ENCODE results near the gene DDX23.

The DDX23 gene

DNA sequence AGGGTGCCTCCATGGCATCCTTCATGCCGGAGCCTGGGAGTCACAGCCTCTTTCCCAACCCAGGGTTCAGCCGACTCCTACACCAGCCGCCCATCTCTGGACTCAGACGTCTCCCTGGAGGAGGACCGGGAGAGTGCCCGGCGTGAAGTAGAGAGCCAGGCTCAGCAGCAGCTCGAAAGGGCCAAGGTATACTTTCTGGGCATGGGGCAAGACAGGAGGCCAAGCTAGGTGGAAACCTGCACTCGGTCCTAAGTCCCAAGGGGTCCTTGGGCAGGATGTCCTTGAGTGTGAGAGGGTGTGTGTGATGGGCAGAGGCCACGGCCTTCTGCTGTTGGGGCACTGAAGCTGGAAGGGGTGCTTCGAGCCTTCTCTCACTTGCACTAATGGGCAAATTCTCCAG is 28.7 kb downstream of the DDX23 start:
- no peak overlapping the region for H3K4me3 ChIP-seq (ENCODE audit: low read depth, low read length)
- peaks cover 4% of the 10 kb centered on the region for H3K36me3 ChIP-seq
- no peak for DNase-seq
- no peaks in the 10 kb centered on the region for H3K27me3 ChIP-seq
- TF ChIP-seq, protein P1, sequence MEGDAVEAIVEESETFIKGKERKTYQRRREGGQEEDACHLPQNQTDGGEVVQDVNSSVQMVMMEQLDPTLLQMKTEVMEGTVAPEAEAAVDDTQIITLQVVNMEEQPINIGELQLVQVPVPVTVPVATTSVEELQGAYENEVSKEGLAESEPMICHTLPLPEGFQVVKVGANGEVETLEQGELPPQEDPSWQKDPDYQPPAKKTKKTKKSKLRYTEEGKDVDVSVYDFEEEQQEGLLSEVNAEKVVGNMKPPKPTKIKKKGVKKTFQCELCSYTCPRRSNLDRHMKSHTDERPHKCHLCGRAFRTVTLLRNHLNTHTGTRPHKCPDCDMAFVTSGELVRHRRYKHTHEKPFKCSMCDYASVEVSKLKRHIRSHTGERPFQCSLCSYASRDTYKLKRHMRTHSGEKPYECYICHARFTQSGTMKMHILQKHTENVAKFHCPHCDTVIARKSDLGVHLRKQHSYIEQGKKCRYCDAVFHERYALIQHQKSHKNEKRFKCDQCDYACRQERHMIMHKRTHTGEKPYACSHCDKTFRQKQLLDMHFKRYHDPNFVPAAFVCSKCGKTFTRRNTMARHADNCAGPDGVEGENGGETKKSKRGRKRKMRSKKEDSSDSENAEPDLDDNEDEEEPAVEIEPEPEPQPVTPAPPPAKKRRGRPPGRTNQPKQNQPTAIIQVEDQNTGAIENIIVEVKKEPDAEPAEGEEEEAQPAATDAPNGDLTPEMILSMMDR (IDR thresholded peaks at IDR 0.05; ENCODE audit: low read depth, low read length) = no peak
- no peaks in the 10 kb centered on the region for H3K4me1 ChIP-seq
- no peaks in the 10 kb centered on the region for H3K9me3 ChIP-seq

DNA sequence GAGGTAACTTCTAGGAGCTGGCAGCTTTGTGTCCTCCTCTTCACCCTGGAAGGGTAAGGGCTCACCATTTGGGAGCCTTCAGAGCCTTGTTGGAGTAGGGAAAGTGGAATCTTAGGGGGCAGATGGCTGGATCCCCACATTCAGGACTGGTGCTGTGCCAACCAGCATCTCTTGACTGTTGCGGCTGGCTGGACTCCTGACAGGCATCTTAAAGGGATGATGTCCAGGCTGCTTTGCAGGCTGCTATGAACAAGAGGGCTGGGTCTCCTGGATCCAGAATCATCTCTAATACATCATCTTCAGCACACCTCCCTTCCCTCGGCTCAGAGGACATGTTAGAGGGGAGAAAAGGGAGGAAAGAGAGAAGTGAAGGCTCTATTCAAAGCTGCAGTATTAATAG is 29.3 kb downstream of the DDX23 start:
- DNase-seq = no peak

DNA sequence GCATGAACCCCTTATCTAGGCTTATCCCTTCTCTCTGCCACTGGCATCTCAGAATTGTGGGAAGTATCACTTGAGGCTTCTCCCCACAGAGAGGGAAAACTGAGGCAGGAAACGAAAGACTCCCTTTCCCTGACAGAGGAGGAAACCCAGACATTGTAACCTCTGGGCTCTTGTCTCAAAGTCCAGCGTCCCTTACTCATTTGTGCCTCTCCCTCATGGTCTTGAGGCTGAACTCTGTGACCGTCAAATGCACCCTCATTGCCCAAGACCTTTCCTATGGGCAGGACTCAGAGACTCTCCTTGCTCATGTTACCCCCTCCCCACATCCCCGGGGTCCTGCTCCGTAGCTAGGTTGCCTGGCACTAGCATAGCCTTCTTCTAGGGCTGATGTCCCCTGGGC is 29.8 kb downstream of the DDX23 start:
- TF ChIP-seq, protein P1 (IDR thresholded peaks at IDR 0.05; ENCODE audit: low read depth, low read length) = no peak
- Histone ChIP-seq H3K9me3 (no peaks in the 10 kb centered on the region), H3K27me3 (no peaks in the 10 kb centered on the region), H3K4me3 (ENCODE audit: low read depth, low read length) (no peak overlapping the region), H3K36me3 (no peaks in the 10 kb centered on the region), H3K4me1 (no peaks in the 10 kb centered on the region)
- no peak for DNase-seq

More for the DNA sequence above, 29.3 kb downstream of the DDX23 start:
- H3K4me1 ChIP-seq = no peaks in the 10 kb centered on the region
- peaks cover 4% of the 10 kb centered on the region; the same call in 1 of the 2 replicates for H3K36me3 ChIP-seq
- H3K27me3 ChIP-seq = no peaks in the 10 kb centered on the region
- H3K4me3 ChIP-seq (ENCODE audit: low read depth, low read length) = no peak overlapping the region
- TF ChIP-seq, protein P1 (IDR thresholded peaks at IDR 0.05; ENCODE audit: low read depth, low read length) = no peak
- H3K9me3 ChIP-seq = no peaks in the 10 kb centered on the region

DNA sequence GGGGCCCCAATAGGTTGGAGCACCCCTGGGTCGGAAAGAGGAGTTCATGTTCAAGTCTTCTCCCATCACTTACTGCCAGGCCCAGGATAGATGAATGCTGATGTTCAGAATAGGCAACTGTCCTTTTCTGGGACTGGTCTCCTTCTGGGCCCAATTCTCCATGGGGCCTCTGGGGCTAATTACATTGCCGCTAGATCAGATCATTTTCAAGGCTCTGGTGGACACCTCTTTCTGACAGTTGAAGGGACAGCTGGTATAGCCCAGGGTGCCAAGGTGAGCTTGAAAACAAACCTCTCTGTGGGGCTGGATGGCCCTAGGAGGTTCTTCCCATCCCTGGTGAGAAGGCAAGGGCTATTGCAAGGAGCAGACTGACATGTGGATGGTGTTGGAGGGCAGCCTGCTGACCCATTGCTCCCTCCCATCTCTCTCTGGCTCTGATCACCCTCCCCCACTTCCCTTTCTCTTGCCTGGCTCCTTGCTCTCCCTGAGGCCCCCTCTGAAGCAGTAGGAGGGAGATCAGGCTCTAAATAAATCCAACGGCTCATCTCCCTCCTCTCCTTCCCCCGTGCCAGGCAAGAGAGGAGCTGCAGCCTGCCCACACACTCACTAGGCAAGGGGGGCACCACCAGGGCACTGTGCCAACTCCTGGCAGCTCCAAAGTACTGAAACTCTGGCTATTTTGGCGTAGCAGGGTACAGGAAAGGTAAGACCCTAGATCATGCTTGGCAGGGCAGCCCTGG is 31.8 kb downstream of the DDX23 start:
- Histone ChIP-seq H3K9me3 (no peaks in the 10 kb centered on the region), H3K4me3 (ENCODE audit: low read depth, low read length) (no peak overlapping the region), H3K4me1 (peaks cover 3% of the 10 kb centered on the region), H3K36me3 (no peaks in the 10 kb centered on the region), H3K27me3 (no peaks in the 10 kb centered on the region)
- DNase-seq = no peak
- TF ChIP-seq, protein P1 (IDR thresholded peaks at IDR 0.05; ENCODE audit: low read depth, low read length) = no peak

DNA sequence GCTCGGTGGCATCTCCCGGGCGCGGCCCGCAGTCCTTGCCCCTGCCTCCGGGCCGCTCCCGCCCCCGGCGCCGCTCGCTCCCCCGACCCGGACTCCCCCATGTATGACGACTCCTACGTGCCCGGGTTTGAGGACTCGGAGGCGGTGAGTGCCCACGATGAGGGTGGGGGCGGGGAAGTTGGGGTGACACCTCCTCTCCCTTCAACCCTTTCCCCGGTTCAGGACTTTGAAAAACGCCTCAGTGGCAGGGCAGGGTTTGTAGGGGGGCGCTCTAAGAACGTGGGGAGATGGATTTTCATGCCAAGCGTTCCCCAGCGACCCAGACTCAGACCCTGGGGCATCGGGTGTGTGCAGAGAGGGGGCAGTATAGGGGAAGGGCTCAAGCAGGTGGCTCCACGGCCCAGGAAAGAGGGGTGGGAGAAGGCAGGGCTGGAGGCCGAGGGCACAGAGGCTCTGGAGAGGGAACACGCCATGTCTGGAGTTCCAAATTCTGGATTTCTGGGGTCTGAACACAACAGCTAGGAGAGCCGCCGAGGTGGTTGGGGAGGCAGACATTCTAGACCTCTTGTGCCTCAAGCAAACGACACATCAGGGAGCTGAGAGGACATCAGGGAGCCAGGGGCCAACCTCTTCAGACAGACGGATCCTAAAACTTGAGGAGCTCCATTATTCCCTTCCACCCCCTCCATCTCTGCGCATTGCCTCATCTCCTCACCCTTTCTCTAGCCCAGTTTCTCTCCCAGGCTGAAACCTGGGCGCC is 33.0 kb downstream of the DDX23 start:
- DNase-seq = no peak
- TF ChIP-seq, protein P1 (IDR thresholded peaks at IDR 0.05; ENCODE audit: low read depth, low read length) = peak; percentile 26

More for the DNA sequence above, 33.0 kb downstream of the DDX23 start:
- Histone ChIP-seq H3K36me3 (no peaks in the 10 kb centered on the region), H3K27me3 (no peaks in the 10 kb centered on the region), H3K4me3 (ENCODE audit: low read depth, low read length) (peak overlapping the region; percentile 60), H3K4me1 (peaks cover 3% of the 10 kb centered on the region), H3K9me3 (no peaks in the 10 kb centered on the region)

All from BE2C (cell line).